ENCODE measurements around the gene CHEK2. TPM values are rescaled to one million over a fixed set of nuclear protein-coding genes. Genes with fewer than 3 reads are reported as not detected.

The CHEK2 gene
- polyA plus RNA-seq, 1 donor from 2014 or later, result 3.1 TPM

DNA sequence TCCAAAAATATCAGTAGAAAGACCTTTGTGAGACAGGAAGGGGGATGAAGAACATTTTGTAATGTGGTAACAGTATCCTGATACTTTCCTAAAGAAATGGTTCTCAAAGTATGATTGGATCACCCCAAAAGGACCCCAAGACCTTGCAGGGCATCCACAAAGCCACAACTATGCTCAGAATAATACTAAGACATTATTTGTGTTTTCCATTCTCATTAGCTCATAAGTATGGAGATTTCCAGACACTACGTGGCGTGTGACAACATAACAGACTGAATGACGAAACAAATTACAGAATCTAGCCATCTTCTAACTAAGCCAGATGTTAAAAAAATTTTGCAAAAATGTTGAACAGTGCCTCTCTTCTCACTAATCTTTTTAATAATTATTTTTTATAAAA, 24.9 kb downstream of the CHEK2 start:
- Histone ChIP-seq H2AFZ (ENCODE audit: low read depth, low read length) (no peak overlapping the region), H3K9me3 (ENCODE audit: low read length) (no peaks in the 10 kb centered on the region), H3K27me3 (ENCODE audit: insufficient read depth, low read depth, low read length) (no peaks in the 10 kb centered on the region), H3K27ac (ENCODE audit: low read length) (no peak overlapping the region), H3K79me2 (replicated peaks; ENCODE audit: insufficient read depth, low read length) (no peaks in the 10 kb centered on the region), H3K9me2 (ENCODE audit: insufficient read depth, low read length) (no peaks in the 10 kb centered on the region), H3K4me3 (ENCODE audit: low read length) (no peak overlapping the region), H3K9ac (ENCODE audit: low read length) (no peak overlapping the region), H3F3A (ENCODE audit: insufficient read depth, low read length, poor library complexity, severe bottlenecking) (no peaks in the 10 kb centered on the region), H4K20me1 (ENCODE audit: insufficient read depth) (no peaks in the 10 kb centered on the region), H3K36me3 (ENCODE audit: insufficient read depth, low read length) (no peaks in the 10 kb centered on the region), H3K4me2 (ENCODE audit: low read length) (no peak overlapping the region)
- no peak for TF ChIP-seq RAD21 (conservative IDR thresholded peaks at IDR 0.05)
- TF ChIP-seq, protein P1, sequence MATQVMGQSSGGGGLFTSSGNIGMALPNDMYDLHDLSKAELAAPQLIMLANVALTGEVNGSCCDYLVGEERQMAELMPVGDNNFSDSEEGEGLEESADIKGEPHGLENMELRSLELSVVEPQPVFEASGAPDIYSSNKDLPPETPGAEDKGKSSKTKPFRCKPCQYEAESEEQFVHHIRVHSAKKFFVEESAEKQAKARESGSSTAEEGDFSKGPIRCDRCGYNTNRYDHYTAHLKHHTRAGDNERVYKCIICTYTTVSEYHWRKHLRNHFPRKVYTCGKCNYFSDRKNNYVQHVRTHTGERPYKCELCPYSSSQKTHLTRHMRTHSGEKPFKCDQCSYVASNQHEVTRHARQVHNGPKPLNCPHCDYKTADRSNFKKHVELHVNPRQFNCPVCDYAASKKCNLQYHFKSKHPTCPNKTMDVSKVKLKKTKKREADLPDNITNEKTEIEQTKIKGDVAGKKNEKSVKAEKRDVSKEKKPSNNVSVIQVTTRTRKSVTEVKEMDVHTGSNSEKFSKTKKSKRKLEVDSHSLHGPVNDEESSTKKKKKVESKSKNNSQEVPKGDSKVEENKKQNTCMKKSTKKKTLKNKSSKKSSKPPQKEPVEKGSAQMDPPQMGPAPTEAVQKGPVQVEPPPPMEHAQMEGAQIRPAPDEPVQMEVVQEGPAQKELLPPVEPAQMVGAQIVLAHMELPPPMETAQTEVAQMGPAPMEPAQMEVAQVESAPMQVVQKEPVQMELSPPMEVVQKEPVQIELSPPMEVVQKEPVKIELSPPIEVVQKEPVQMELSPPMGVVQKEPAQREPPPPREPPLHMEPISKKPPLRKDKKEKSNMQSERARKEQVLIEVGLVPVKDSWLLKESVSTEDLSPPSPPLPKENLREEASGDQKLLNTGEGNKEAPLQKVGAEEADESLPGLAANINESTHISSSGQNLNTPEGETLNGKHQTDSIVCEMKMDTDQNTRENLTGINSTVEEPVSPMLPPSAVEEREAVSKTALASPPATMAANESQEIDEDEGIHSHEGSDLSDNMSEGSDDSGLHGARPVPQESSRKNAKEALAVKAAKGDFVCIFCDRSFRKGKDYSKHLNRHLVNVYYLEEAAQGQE (IDR thresholded peaks at IDR 0.05; ENCODE audit: borderline replicate concordance), result no peak
- TF ChIP-seq POLR2AphosphoS5 (IDR thresholded peaks at IDR 0.05), result no peak
- no peak for TF ChIP-seq MXI1 (conservative IDR thresholded peaks at IDR 0.05; ENCODE audit: poor library complexity, severe bottlenecking)
- no peak for TF ChIP-seq SMC3 (conservative IDR thresholded peaks at IDR 0.05; ENCODE audit: poor library complexity)
- no peak for TF ChIP-seq EP300 (conservative IDR thresholded peaks at IDR 0.05; ENCODE audit: poor library complexity, severe bottlenecking)
- TF ChIP-seq, protein P2, sequence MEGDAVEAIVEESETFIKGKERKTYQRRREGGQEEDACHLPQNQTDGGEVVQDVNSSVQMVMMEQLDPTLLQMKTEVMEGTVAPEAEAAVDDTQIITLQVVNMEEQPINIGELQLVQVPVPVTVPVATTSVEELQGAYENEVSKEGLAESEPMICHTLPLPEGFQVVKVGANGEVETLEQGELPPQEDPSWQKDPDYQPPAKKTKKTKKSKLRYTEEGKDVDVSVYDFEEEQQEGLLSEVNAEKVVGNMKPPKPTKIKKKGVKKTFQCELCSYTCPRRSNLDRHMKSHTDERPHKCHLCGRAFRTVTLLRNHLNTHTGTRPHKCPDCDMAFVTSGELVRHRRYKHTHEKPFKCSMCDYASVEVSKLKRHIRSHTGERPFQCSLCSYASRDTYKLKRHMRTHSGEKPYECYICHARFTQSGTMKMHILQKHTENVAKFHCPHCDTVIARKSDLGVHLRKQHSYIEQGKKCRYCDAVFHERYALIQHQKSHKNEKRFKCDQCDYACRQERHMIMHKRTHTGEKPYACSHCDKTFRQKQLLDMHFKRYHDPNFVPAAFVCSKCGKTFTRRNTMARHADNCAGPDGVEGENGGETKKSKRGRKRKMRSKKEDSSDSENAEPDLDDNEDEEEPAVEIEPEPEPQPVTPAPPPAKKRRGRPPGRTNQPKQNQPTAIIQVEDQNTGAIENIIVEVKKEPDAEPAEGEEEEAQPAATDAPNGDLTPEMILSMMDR (IDR thresholded peaks at IDR 0.05; ENCODE audit: poor library complexity, severe bottlenecking), result no peak
- TF ChIP-seq TAF1 (IDR thresholded peaks at IDR 0.05; ENCODE audit: low read depth), result no peak
- TF ChIP-seq EZH2 (IDR thresholded peaks at IDR 0.05; ENCODE audit: borderline replicate concordance, insufficient read depth, low read length, poor library complexity, severe bottlenecking), result no peak

DNA sequence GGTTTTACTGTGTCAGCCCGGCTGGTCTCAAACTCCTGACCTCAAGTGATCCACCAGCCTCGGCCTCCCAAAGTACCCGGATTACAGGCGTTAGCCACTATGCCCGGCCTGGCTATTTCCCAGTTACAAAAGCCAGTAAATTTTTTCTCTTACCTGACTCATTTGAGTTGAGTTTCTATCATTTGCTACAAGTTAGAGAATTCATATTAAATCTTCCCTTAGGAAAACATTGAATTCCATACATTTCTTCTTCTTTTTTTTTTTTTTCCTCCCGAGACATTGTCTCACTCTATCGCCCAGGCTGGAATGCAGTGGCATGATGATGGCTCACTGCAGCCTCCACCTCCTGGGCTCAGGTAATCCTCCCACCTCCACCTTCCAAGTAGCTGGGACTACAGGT, 26.0 kb downstream of the CHEK2 start:
- Histone ChIP-seq H3K27me3 (ENCODE audit: insufficient read depth, low read depth, low read length) (no peaks in the 10 kb centered on the region), H3K36me3 (ENCODE audit: insufficient read depth, low read length) (no peaks in the 10 kb centered on the region), H3K9me3 (ENCODE audit: low read length) (no peaks in the 10 kb centered on the region), H3K4me2 (ENCODE audit: low read length) (no peak overlapping the region), H4K20me1 (ENCODE audit: insufficient read depth) (no peaks in the 10 kb centered on the region), H3K79me2 (replicated peaks; ENCODE audit: insufficient read depth, low read length) (no peaks in the 10 kb centered on the region), H3F3A (ENCODE audit: insufficient read depth, low read length, poor library complexity, severe bottlenecking) (no peaks in the 10 kb centered on the region), H3K27ac (ENCODE audit: low read length) (no peak overlapping the region), H3K9me2 (ENCODE audit: insufficient read depth, low read length) (no peaks in the 10 kb centered on the region), H3K9ac (ENCODE audit: low read length) (no peak overlapping the region), H3K4me3 (ENCODE audit: low read length) (no peak overlapping the region), H2AFZ (ENCODE audit: low read depth, low read length) (no peak overlapping the region)
- TF ChIP-seq, protein P1 (IDR thresholded peaks at IDR 0.05; ENCODE audit: borderline replicate concordance), result no peak
- no peak for TF ChIP-seq EP300 (conservative IDR thresholded peaks at IDR 0.05; ENCODE audit: poor library complexity, severe bottlenecking)
- no peak for TF ChIP-seq EZH2 (IDR thresholded peaks at IDR 0.05; ENCODE audit: borderline replicate concordance, insufficient read depth, low read length, poor library complexity, severe bottlenecking)
- TF ChIP-seq SMC3 (conservative IDR thresholded peaks at IDR 0.05; ENCODE audit: poor library complexity), result no peak
- TF ChIP-seq MXI1 (conservative IDR thresholded peaks at IDR 0.05; ENCODE audit: poor library complexity, severe bottlenecking), result no peak
- TF ChIP-seq POLR2AphosphoS5 (IDR thresholded peaks at IDR 0.05), result no peak
- TF ChIP-seq TAF1 (IDR thresholded peaks at IDR 0.05; ENCODE audit: low read depth), result no peak
- TF ChIP-seq, protein P2 (IDR thresholded peaks at IDR 0.05; ENCODE audit: poor library complexity, severe bottlenecking), result no peak
- no peak for TF ChIP-seq RAD21 (conservative IDR thresholded peaks at IDR 0.05)

Measured in neural cell (in vitro differentiated cells).